Urinary bladder (tissue), 4 donors: ENCODE data around the gene SLC22A2. TPM values are rescaled to one million over a fixed set of nuclear protein-coding genes. Genes with fewer than 3 reads are reported as not detected.

Experiments
- DNase-seq: peaks from one replicate; pipeline ENCODE4 v3.0.0-alpha.2; 2015; ENCODE audit errors: extremely low spot score
- H3K27ac ChIP-seq: one replicate; pipeline ENCODE4 v1.5.1; 2013; ENCODE audit warnings: low read depth, mild to moderate bottlenecking, moderate library complexity
- H3K36me3 ChIP-seq: one replicate; pipeline ENCODE4 v1.6.1; 2013; ENCODE audit warnings: mild to moderate bottlenecking, moderate library complexity; ENCODE audit not compliant: insufficient read depth
- H3K4me1 ChIP-seq: one replicate; pipeline ENCODE4 v1.6.1; 2013; ENCODE audit warnings: mild to moderate bottlenecking, moderate library complexity; ENCODE audit not compliant: insufficient read depth
- H3K4me3 ChIP-seq: one replicate; pipeline ENCODE4 v1.5.1; 2013; ENCODE audit warnings: low read depth, low read length
- WGBS: extraction: QIAGEN DNeasy Blood & Tissue Kit; methylation state at CpG from one replicate; pipeline ENCODE4 v1.1.7; 2013; 5-methylcytosine and 5-hydroxymethylcytosine counted together
- polyA plus RNA-seq: library from polyadenylated mRNA; stranded (reverse); fragments of 200-250 nt; gene quantifications from one replicate; pipeline ENCODE4 v1.2.3, GENCODE V29; 2013
- total RNA-seq: library from RNA; depleted of rRNA; stranded (reverse); fragments of >200 nt; gene quantifications from one replicate; pipeline ENCODE4 v1.2.3, GENCODE V29; 2014
- donor health status: healthy with polysubstance abuse.
- donor health status: healthy.

The SLC22A2 gene
- total and polyA plus RNA-seq, 2 donors, result 0.05 TPM; not detected in 1

DNA sequence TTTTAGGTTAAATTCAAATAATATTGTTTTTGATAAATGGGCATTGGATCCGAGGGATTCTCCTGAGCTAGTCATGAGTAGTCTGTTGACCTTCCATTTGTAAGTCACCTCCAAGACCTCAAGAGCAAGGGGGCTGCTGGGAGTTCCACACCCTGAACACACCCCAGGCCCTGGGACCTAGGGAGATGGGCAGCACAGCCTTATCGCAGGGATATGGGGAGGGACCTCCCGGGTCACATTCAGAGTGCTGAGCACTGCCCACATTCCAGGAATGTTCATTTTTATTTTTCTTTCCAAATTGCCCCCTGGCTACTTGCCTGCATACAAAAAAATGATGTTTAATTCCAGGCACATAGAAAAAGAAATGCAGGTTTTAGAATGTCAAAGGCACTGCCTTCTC is 55.5 kb downstream of the SLC22A2 start:
- H3K4me3 ChIP-seq, result no peak overlapping the region
- H3K4me1 ChIP-seq, result no peaks in the 10 kb centered on the region
- no peak for DNase-seq
- H3K36me3 ChIP-seq, result no peaks in the 10 kb centered on the region
- H3K27ac ChIP-seq, result no peak overlapping the region
- 81% methylated on average over 3 of the region's 3 CpGs for WGBS

DNA sequence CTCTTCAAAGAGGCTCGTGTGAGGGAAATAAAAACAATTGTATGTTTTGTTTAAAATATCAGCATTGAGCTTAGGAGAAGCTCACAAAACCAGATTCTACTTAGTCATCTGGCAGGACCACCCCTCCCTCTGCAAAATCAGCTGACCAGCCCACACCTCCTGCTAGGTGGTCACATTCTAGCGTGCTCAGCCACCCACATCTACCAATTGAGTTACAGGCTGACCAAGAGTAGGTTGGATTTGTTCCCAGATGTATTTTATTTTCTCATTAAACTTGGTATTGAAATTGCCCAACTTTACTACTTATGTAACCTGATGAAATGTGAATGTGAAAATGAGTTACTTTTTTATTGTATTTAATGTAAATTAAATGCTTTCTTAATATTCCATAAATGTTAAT is 56.2 kb downstream of the SLC22A2 start:
- WGBS, result 31% methylated on average over 2 of the region's 2 CpGs
- H3K4me3 ChIP-seq, result no peak overlapping the region
- H3K36me3 ChIP-seq, result no peaks in the 10 kb centered on the region
- H3K4me1 ChIP-seq, result no peaks in the 10 kb centered on the region
- no peak for DNase-seq
- H3K27ac ChIP-seq, result no peak overlapping the region

DNA sequence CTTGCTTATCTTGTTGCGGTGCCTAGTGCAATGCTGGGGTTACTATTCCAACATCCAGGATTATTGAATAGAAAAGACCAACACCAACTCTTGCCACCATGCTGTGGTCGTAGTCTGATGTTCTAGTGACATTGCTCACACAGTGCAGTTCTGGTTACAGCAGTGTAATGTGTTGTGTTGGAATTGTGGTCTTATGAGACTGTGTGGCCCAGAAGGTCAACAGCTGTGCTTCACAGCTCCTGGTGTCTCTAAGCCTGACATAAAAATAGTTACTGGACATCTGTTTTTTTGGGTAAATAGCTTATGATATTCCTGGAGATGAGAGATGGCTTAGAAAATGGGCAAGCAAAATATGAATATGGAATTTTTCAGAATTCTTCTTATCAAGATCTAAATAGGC is 57.6 kb downstream of the SLC22A2 start:
- WGBS, result 91% methylated on average over 2 of the region's 2 CpGs
- Histone ChIP-seq H3K4me1 (no peaks in the 10 kb centered on the region), H3K27ac (no peak overlapping the region), H3K4me3 (no peak overlapping the region), H3K36me3 (no peaks in the 10 kb centered on the region)
- no peak for DNase-seq

DNA sequence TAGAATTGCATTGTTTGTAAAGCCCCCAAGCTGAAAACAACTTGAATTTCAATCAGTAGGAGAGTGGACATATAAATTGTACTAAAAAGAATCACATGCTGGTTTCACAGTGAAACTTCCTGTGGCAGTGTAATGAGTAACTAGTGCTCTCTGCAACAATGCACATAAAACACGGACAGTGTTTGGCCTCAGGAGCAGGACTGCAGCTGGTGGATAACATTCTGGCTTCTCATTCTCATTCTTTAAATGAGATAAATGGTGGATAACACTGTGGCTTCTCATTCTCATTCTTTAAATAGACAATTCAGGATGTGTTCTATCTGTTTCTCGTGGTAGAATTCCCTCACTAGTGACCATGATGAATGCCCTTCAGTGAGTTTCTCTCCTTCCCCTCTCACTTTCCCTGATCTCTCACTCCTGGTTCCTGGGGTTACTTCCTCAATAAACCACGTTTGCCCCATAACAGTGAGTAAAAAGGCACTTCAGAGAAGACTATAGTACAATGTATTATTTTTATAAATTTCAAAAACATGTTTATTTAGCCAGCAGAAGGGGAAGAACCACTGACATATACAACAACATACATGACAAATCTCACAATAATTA is 59.9 kb downstream of the SLC22A2 start:
- Histone ChIP-seq H3K27ac (no peak overlapping the region), H3K4me3 (no peak overlapping the region), H3K4me1 (no peaks in the 10 kb centered on the region), H3K36me3 (no peaks in the 10 kb centered on the region)
- 11% methylated on average over 3 of the region's 3 CpGs for WGBS
- DNase-seq, result no peak

DNA sequence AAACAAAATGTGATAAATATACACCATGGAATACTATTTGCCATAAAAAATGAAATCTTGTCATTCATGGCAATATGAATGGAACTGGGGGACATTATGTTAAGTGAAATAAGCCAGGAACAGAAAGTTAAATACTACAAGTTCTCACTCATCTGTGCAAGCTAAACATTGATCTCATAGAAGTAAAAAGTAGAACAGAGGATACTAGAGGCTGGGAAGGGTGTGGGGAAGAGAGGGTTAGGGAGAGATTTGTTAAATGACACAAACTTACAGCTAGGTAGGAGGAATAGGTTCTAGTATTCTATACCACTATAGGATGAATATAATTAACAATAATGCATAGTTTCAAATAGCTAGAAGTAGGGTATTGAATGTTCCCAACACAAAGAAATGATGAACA is 61.0 kb downstream of the SLC22A2 start:
- H3K4me3 ChIP-seq, result no peak overlapping the region
- H3K36me3 ChIP-seq, result no peaks in the 10 kb centered on the region
- no peak for DNase-seq

DNA sequence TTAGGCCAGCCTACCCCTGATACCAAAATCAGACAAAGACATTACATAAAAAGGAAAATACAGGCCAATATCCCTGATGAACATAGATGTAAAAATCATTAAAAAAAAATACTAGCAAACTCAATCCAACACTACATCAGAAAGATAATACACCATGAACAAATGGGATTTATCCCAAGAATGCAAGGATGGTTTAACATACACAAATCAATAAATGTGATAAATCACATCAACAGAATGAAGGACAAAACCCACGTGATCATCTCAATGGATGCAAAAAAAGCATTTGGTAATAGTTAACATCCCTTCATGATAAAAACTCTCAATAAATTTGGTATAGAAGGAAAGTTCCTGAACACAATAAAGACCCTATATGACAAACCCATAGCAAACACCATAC is 63.8 kb downstream of the SLC22A2 start:
- 80% methylated on average over 1 of the region's 1 CpG for WGBS
- DNase-seq, result no peak
- Histone ChIP-seq H3K36me3 (no peaks in the 10 kb centered on the region), H3K27ac (no peak overlapping the region), H3K4me1 (no peaks in the 10 kb centered on the region), H3K4me3 (no peak overlapping the region)

More for the DNA sequence above, 61.0 kb downstream of the SLC22A2 start:
- no peak overlapping the region for H3K27ac ChIP-seq
- no peaks in the 10 kb centered on the region for H3K4me1 ChIP-seq

DNA sequence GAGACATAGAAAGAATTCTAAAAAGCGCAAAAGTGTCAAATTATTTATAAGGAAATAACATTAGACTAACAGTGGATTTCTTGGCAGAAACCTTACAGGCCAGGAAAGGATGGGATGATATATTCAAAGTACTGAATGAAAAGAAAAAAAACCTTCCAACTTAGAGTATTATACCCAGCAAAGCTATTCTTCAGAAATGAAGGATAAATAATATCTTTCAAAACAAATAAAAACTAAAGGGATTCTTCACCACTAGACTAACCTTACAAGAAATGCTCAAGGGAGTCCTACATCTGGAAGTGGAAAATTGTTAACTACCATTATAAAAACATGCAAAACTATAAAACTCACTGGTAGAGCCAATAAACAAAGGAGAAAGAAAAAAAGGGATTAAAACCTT is 65.8 kb downstream of the SLC22A2 start:
- Histone ChIP-seq H3K36me3 (no peaks in the 10 kb centered on the region), H3K4me3 (no peak overlapping the region), H3K4me1 (no peaks in the 10 kb centered on the region), H3K27ac (no peak overlapping the region)
- no peak for DNase-seq
- whole genome bisulfite sequencing, result 95% methylated on average over 1 of the region's 1 CpG

DNA sequence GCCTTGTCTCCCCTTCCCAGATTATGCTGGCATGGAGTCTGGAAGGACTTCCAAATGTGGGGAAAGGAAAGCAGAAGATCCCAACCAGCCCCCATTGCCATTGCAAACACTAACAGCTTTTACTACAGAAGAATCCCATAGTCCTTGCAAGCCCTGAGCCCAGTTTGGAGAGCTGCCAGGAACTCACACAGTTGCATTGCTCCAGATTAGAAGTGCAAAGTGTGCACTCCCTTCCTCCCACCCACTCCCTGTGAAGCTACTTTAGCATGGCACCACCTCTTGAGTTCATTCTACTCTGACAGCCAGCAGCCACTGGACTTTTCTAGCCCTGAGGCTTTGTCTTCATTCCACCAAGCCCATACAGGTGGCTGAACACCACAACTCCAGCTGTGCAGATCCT is 67.6 kb downstream of the SLC22A2 start:
- Histone ChIP-seq H3K4me1 (no peaks in the 10 kb centered on the region), H3K36me3 (no peaks in the 10 kb centered on the region), H3K27ac (no peak overlapping the region), H3K4me3 (no peak overlapping the region)
- no peak for DNase-seq

DNA sequence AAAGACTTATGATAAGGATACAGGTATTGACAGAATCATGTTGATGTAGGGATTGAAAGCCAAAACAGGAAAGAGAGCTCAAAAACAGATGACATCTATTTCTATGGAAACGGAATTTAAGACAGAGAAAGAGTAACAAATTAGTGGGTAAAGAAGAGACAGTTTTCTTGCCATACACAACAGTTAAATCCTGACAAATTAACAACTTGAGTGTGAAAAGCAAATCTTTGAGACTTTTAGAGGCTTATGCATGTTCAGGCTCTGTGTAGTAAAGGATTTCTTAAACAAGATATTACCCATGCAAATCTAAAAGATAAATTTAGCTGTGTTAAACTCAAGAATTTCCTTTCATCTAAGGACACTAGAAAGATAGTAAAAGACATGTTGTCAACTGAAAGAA is 68.5 kb downstream of the SLC22A2 start:
- Histone ChIP-seq H3K36me3 (no peaks in the 10 kb centered on the region), H3K27ac (no peak overlapping the region), H3K4me3 (no peak overlapping the region), H3K4me1 (no peaks in the 10 kb centered on the region)
- WGBS, result 75% methylated on average over 1 of the region's 1 CpG
- DNase-seq, result no peak

DNA sequence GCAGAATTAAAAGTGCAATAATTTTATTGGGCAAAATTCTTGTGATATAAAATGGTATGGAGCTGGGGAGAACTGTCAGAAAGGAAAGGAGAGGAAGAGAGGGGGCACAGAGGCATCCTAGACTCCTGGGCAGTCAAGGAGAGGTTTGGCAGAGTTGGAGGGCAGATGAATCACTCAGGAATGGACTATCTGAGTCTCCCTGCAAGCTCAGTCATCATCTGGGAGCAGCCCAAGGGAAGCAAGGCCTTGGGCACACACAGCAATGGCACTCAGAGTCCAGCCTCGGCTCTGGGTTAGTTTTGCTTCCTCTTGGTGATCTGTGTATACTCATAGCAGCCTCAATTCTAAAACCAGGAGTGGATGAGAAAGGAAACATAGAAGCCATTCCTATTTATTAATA is 69.8 kb downstream of the SLC22A2 start:
- WGBS, result 81% methylated on average over 1 of the region's 1 CpG

DNA sequence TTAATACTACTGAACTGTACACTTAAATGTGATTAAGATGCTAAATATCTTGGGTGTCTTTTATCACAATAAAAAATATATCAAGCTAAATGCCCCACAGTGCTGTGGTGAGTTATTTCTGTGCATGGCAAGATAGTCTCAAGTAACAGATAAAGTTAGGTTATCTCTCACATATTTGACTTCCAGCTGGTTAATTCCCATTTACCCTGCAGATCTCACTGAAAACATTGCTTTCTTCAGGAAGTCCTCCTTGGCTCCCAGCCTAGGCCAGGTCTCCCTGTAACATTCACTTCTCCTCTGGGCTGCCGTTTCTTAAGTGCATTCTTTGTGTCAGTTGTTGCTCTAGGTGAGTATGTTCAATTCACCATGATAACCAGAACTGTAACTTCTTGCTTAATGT is 77.9 kb downstream of the SLC22A2 start:
- DNase-seq, result no peak
- 50% methylated on average over 1 of the region's 1 CpG for WGBS
- no peak overlapping the region for H3K4me3 ChIP-seq
- no peaks in the 10 kb centered on the region for H3K36me3 ChIP-seq
- H3K4me1 ChIP-seq, result no peaks in the 10 kb centered on the region
- H3K27ac ChIP-seq, result no peak overlapping the region

More for the DNA sequence above, 69.8 kb downstream of the SLC22A2 start:
- Histone ChIP-seq H3K4me3 (no peak overlapping the region), H3K4me1 (no peaks in the 10 kb centered on the region), H3K27ac (no peak overlapping the region), H3K36me3 (no peaks in the 10 kb centered on the region)
- DNase-seq, result no peak

DNA sequence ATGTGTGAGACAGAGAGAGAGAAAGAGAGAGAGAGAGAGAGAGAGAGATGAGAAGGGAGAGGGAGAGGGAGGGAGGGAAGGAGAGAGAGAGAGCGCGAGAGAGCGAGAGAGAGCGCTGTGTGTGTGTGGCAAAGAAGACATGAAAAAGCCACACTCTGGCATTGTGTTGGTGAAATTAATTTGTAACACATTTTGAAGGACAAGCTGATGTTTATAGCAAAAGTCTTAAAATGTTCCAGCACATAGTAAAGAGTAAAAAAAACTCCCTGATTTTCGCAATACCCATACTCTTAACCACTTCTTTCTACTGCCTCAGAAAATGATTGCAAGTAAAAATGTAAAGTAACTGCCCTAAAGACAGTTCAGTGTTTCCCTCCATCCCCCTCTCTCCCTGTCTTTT is 80.3 kb downstream of the SLC22A2 start:
- H3K4me3 ChIP-seq, result no peak overlapping the region
- H3K27ac ChIP-seq, result no peak overlapping the region
- H3K4me1 ChIP-seq, result no peaks in the 10 kb centered on the region
- 74% methylated on average over 5 of the region's 5 CpGs for WGBS
- no peaks in the 10 kb centered on the region for H3K36me3 ChIP-seq
- DNase-seq, result no peak

DNA sequence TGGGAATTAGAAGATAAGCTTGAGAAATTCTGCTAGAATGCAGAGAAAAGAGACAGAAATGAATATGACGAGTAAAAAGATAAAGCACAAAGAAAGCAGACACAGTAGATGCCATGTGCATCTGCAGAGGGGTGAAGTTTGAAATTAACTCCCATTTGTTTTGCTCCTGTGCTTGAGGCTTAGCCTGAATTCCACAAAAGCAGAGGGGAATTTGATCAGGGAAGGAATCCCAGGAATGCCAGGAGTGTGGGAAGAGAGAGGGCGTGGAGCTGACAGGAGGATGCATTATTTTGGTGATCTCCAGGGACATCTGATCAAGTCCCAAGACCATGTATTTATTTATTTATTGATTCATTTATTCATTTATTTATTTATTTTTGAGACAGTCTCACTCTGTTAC is 81.4 kb downstream of the SLC22A2 start:
- H3K4me1 ChIP-seq, result no peaks in the 10 kb centered on the region
- H3K4me3 ChIP-seq, result no peak overlapping the region
- no peak for DNase-seq
- no peaks in the 10 kb centered on the region for H3K36me3 ChIP-seq
- H3K27ac ChIP-seq, result no peak overlapping the region
- 39% methylated on average over 2 of the region's 2 CpGs for WGBS

DNA sequence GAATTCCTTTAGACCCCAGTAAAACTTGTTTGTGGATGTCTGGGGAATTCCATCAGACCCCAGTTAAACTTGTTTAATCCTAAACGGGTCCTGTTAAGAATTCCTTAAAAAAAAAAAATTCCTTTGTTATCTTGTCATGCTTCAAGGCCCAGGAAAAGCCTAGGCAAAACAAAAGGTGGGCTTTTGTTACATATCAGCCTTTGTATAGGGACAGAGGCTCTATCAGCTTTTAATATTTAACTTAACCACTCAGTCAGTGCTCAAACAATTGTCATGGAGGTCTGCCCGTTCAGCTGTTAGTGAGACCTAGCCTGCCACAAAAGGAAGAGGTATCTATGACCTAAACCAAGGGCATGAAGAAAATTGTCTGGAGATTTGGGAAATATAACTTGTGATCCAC is 83.9 kb downstream of the SLC22A2 start:
- no peaks in the 10 kb centered on the region for H3K4me1 ChIP-seq
- H3K4me3 ChIP-seq, result no peak overlapping the region
- 29% methylated on average over 2 of the region's 2 CpGs for WGBS
- no peaks in the 10 kb centered on the region for H3K36me3 ChIP-seq
- no peak overlapping the region for H3K27ac ChIP-seq
- DNase-seq, result no peak
